ENCODE measurements around the gene HACE1.

The HACE1 gene

DNA sequence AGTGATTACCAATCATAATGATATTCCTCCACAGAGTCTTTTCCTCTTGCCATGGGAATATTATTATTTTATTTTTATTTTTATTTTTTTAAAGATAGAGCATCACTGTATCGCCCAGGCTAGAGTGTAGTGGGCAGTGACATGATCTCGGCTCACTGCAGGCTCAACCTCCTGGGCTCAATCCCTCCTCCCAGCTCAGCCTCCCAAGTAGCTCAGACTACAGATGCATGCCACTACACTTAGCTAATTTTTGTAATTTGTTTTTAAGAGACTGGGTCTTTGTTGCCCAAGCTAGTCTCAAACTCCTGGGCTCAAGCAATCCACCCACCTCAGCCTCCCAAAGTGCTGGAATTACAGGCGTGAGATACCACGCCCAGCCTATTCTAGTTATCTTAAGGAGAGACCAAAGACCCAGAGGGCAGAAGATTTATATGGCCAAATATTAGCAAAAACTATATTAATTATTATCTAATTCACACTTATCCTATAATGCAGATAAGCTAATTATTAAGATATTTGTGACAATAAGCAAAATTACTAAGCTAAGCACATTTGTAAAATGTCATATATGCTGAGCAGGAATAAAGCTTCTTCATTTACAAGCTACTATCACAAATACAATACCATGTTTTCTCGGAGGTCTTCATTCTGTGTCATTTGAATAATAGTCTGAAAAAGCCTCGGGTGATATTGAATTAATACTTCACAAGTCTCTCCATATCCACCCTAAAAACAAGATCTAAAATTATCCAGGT lies 63.5 kb downstream of the HACE1 start:
- POLR2A ChIA-PET, result no interaction called here
- CTCF ChIA-PET, result no interaction called here
- peaks cover 0 to 9% of the 10 kb centered on the region in 2 experiments; a peak in 1 of 3 replicates for H3K36me3 ChIP-seq (ENCODE audit: control insufficient read depth in 2 of 2, insufficient read depth in 1 of 2, low read length in 2 of 2)

GRCh38 chr6:104795363-104795762 lies 64.4 kb downstream of the HACE1 start:
- ChIA-PET POLR2A (no interaction called here), CTCF (interaction anchor here (0.7 kb wide), 1 partner anchor 26 kb away, joined by 5 read pairs; no protein-coding TSS in a partner anchor)
- H3K36me3 ChIP-seq (ENCODE audit: control insufficient read depth in 2 of 2, insufficient read depth in 1 of 2, low read length in 2 of 2), result peaks cover 0 to 9% of the 10 kb centered on the region in 2 experiments; a peak in 1 of 3 replicates
- no peaks in the 10 kb centered on the region for H3K9me3 ChIP-seq (ENCODE audit: control insufficient read depth, insufficient read depth, low read depth, low read length)
- TF ChIP-seq ZNF777 (tag by site-specific recombination; IDR thresholded peaks at IDR 0.05; ENCODE audit: borderline replicate concordance) (no peak), ZNF670 (tag by site-specific recombination; IDR thresholded peaks at IDR 0.05; ENCODE audit: low read depth) (no peak), ZNF202 (tag by site-specific recombination; IDR thresholded peaks at IDR 0.05; ENCODE audit: borderline replicate concordance) (no peak), ZNF654 (tag by site-specific recombination; IDR thresholded peaks at IDR 0.05; ENCODE audit: low read depth) (no peak), ZNF266 (tag by site-specific recombination; IDR thresholded peaks at IDR 0.05; ENCODE audit: low read depth) (no peak), ZBTB1 (tag by site-specific recombination; IDR thresholded peaks at IDR 0.05) (no peak), ZNF701 (tag by site-specific recombination; IDR thresholded peaks at IDR 0.05) (no peak), ZNF514 (tag by site-specific recombination; IDR thresholded peaks at IDR 0.05) (no peak), ZNF19 (tag by site-specific recombination; IDR thresholded peaks at IDR 0.05; ENCODE audit: low read depth) (no peak), ZNF341 (tag by site-specific recombination; IDR thresholded peaks at IDR 0.05; ENCODE audit: low read depth) (no peak), ZNF626 (tag by site-specific recombination; IDR thresholded peaks at IDR 0.05) (no peak), SALL2 (tag by site-specific recombination; IDR thresholded peaks at IDR 0.05; ENCODE audit: borderline replicate concordance) (no peak), ZBTB21 (tag by site-specific recombination; IDR thresholded peaks at IDR 0.05) (no peak), ZNF138 (tag by site-specific recombination; IDR thresholded peaks at IDR 0.05; ENCODE audit: borderline replicate concordance) (no peak), ZNF549 (tag by site-specific recombination; IDR thresholded peaks at IDR 0.05) (no peak), ZNF114 (tag by site-specific recombination; IDR thresholded peaks at IDR 0.05) (no peak)
- TF ChIP-seq, protein P1, sequence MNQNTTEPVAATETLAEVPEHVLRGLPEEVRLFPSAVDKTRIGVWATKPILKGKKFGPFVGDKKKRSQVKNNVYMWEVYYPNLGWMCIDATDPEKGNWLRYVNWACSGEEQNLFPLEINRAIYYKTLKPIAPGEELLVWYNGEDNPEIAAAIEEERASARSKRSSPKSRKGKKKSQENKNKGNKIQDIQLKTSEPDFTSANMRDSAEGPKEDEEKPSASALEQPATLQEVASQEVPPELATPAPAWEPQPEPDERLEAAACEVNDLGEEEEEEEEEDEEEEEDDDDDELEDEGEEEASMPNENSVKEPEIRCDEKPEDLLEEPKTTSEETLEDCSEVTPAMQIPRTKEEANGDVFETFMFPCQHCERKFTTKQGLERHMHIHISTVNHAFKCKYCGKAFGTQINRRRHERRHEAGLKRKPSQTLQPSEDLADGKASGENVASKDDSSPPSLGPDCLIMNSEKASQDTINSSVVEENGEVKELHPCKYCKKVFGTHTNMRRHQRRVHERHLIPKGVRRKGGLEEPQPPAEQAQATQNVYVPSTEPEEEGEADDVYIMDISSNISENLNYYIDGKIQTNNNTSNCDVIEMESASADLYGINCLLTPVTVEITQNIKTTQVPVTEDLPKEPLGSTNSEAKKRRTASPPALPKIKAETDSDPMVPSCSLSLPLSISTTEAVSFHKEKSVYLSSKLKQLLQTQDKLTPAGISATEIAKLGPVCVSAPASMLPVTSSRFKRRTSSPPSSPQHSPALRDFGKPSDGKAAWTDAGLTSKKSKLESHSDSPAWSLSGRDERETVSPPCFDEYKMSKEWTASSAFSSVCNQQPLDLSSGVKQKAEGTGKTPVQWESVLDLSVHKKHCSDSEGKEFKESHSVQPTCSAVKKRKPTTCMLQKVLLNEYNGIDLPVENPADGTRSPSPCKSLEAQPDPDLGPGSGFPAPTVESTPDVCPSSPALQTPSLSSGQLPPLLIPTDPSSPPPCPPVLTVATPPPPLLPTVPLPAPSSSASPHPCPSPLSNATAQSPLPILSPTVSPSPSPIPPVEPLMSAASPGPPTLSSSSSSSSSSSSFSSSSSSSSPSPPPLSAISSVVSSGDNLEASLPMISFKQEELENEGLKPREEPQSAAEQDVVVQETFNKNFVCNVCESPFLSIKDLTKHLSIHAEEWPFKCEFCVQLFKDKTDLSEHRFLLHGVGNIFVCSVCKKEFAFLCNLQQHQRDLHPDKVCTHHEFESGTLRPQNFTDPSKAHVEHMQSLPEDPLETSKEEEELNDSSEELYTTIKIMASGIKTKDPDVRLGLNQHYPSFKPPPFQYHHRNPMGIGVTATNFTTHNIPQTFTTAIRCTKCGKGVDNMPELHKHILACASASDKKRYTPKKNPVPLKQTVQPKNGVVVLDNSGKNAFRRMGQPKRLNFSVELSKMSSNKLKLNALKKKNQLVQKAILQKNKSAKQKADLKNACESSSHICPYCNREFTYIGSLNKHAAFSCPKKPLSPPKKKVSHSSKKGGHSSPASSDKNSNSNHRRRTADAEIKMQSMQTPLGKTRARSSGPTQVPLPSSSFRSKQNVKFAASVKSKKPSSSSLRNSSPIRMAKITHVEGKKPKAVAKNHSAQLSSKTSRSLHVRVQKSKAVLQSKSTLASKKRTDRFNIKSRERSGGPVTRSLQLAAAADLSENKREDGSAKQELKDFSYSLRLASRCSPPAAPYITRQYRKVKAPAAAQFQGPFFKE (tag by site-specific recombination; IDR thresholded peaks at IDR 0.05; ENCODE audit: borderline replicate concordance), result no peak
- H3K4me3 ChIP-seq (ENCODE audit: low read depth, low read length), result no peak overlapping the region
- H3K4me1 ChIP-seq (ENCODE audit: control insufficient read depth, insufficient read depth, low read length), result no peaks in the 10 kb centered on the region
- no peak overlapping the region for H3K27ac ChIP-seq (ENCODE audit: extremely low read depth, low read depth, low read length)

More for the DNA sequence above, 63.5 kb downstream of the HACE1 start:
- no peak overlapping the region for H3K4me3 ChIP-seq (ENCODE audit: low read depth, low read length)
- H3K4me1 ChIP-seq (ENCODE audit: control insufficient read depth, insufficient read depth, low read length), result no peaks in the 10 kb centered on the region
- H3K9me3 ChIP-seq (ENCODE audit: control insufficient read depth, insufficient read depth, low read depth, low read length), result no peaks in the 10 kb centered on the region
- no peak for TF ChIP-seq ZNF335 (tag by site-specific recombination; conservative IDR thresholded peaks at IDR 0.05)
- H3K27ac ChIP-seq (ENCODE audit: extremely low read depth, low read depth, low read length), result no peak overlapping the region
